Muscle of arm (tissue), 14 donors: ENCODE results near the gene AUNIP. TPM values are rescaled to one million over a fixed set of nuclear protein-coding genes. Genes with fewer than 3 reads are reported as not detected.
A peak's percentile ranks its signal among the peaks of the same experiment; 100 is the strongest.

Experiments
- DNase-seq: peaks from one replicate; pipeline ENCODE4 v3.0.0-alpha.2; 2013
- long read RNA-seq, 11 donors: transcript quantifications; one replicate each; lab custom pipeline, GENCODE V29; 2026
- polyA plus RNA-seq, 12 donors: library from polyadenylated mRNA; unstranded; fragments of 120-200 nt; gene quantifications; one replicate each; pipeline ENCODE4 v1.2.1, GENCODE V29; 2013; ENCODE audit not compliant: insufficient read length in 12 of 12

AUNIP gene, protein sequence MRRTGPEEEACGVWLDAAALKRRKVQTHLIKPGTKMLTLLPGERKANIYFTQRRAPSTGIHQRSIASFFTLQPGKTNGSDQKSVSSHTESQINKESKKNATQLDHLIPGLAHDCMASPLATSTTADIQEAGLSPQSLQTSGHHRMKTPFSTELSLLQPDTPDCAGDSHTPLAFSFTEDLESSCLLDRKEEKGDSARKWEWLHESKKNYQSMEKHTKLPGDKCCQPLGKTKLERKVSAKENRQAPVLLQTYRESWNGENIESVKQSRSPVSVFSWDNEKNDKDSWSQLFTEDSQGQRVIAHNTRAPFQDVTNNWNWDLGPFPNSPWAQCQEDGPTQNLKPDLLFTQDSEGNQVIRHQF
- 1 to 10 TPM in 8 of 12 donors, under 1 TPM in 2, not detected in 2; 0.62 to 2.2 (median 1.4) TPM for polyA plus RNA-seq
- long read RNA-seq, donor 1, partial matches to known transcripts: 36 of 36 reads
- long read RNA-seq, donor 1, other reads (novel, unspliced or antisense): 0 of 36 reads
- long read RNA-seq, donor 2: 0 reads
- long read RNA-seq, donor 3: 0 reads
- long read RNA-seq, donor 4, partial matches to known transcripts: 21 of 22 reads
- long read RNA-seq, donor 4, other reads (novel, unspliced or antisense): 0 of 22 reads
- long read RNA-seq, donor 5, partial matches to known transcripts: 0 of 1 reads
- long read RNA-seq, donor 5, other reads (novel, unspliced or antisense): 0 of 1 reads
- long read RNA-seq, donor 6, partial matches to known transcripts: 0 of 1 reads
- long read RNA-seq, donor 6, other reads (novel, unspliced or antisense): 0 of 1 reads
- long read RNA-seq, donor 7: 0 reads
- long read RNA-seq, donor 8: 0 reads
- long read RNA-seq, donor 9, partial matches to known transcripts: 0 of 9 reads
- long read RNA-seq, donor 9, other reads (novel, unspliced or antisense): 8 of 9 reads
- long read RNA-seq, donor 10: 0 reads
- long read RNA-seq, donor 11, partial matches to known transcripts: 11 of 11 reads
- long read RNA-seq, donor 11, other reads (novel, unspliced or antisense): 0 of 11 reads

DNA sequence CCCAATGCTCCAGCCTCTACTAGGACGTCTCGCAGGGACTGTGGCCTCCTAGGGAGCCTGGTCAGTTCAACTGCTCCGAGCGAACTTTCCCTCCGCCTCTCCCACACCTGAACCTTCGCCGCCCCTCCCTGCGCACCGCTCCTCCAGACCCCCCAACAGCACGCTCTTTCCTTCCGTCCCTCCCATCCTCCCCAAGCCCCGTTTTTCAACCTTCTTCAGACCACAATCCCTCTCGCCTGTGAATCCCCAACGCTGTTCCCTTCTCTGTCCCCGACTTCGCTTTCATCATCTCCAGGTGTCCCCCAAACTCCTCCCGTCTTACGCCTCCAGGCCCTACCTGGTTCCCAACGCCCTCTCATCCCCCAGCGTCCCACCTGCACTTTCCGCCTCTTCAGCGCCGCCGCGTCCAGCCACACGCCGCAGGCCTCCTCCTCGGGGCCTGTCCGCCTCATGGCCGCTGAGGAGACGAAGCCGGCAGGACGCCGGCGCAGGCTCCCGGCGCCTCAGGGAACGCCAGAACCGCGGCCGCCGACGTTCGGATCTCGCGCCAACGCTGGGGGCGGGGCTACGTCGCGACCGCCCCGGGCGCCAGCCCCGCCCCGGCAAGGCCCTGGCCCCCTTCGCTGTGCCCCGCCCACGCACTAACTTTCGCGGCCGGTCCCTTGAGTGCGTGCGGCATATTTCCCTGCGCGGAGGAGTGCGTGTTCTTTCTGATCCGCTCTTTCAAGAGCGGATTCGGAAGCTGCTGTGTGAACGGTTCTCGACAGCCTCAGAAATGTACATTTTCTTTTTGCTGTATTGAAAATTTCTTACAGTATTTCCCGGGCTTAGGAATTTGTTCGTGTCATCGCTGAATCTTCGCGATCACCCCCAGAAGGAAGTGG lies at the start of gene AUNIP:
Gene AUNIP (minus strand): TSS at position 552 of the 884 bp plus-strand sequence. CDS start 100 bp downstream, at position 452.
- peak; percentile 85 for DNase-seq

DNA sequence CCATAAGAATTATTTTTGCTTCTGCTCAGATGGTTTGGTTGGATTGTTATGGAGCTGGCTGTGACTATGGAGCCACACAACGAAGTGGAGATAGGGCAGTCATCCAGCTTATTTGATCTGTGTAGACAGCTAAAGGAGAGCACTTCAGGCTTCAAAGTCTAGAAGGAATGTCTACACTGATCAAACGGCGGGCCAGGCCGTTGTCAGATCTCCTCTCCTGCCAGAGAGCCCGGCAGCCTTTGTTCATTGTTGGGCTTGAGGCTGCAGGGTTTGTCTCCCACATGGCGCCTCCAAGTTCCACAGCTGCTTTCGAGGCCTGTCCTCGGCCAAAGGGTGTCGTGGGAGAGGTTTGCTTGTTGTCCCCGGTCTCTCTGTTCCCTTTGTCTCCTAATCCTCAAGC lies 49.8 kb upstream of the AUNIP start:
- no peak for DNase-seq

DNA sequence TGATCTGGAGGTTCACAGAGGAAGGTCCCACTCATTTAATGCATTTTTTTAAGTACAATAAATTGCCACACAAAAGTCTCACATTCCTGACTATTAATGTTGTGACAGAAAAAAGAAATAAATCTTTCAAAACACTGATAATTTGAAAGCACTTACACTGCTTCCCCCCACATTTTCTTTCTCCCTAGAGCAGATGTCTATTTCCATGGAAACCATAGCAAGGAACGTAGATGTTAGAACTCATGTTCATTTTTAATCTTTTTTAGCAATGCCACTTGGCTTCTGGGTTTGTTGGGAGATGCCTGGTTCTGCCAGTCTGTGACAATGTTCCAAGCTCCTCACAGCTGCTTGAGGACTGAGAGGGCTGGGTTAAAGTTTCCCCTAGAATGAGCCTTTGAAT lies 48.9 kb upstream of the AUNIP start:
- no peak for DNase-seq

GRCh38 chr1:25907601-25908000 lies 48.3 kb upstream of the AUNIP start:
- DNase-seq: no peak

DNA sequence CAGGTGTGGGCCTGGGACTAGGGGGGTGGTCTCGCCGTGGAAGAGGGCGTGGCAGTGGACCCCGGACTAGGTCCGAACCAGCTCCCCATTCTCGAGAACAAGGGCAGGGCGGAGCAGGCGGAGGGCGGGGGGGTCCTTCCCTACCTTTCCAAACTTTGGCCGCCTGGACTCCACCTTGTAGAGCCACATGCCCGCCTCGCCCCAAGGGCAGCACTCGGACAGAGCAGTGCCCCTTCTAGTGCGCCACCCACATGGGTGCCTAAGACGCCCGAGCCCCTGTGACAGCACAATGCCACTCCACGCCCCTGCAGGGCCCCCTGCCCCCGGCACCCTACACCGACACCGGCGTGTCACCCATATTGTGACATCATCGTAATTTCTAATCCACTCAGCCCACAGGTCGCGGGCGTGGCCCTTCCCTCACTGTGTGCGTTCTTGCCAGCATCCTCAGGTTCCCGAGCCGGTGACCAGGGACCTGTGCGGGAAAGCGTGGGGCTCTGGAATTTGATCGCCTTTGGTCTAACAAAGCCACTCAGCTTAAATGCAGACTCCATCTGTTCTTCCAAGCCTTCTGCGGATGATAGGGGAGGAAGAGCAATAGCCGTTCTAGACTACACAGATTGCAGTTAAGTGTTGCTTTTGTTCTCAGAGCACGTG lies 47.5 kb upstream of the AUNIP start:
- DNase-seq: no peak

DNA sequence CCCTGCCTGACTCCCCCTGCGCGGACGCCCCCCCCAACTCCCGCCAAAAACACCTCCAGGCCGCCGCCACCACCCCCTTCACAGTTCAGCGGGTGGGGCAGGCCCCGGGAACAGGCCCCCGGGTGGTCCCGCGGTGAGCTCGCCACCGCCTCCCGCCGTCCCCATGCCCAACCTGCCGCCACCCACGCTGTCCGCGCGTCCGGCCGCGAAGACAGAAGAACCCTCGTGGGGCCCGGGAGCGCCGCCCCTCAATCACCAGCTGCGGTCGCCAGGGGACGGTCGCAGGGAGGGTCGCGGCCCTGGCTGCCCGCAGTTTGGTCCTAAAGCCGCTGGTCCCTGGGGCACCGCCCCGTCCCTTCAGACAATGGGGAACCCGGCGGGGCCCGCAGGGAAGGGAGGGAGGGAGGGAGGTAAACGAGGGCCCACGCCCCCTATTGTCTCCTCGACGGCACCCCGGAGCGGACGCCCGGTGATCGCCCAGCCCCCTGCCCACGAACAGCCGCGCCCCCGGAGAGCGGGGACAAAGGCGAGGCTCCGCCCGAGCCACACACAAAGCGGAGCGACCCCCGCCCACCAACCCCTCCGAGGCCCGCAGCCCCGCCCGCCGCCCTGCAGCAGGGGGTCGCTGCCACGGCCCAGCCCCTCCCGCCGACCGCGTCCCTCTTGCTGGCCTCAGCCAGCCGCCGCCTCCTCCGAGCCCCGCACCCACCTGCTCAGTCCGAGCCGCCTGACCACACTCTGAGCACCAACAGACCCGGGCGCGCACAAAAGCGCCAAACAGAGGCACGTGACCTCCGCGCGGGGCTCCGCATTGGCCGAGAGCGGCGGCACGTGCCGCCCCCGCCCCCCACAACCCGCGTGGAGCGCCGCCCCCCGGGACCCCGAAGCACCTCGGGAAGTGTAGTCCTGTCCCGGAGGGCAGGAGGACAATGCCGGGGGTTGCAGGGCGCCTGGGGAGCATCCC lies 46.7 kb upstream of the AUNIP start, which contains the start of gene STMN1:
Gene STMN1 (minus strand): TSS at position 740 of the 964 bp plus-strand sequence. CDS start 1,743 bp downstream, outside the sequence.
- DNase-seq: peak; percentile 93

DNA sequence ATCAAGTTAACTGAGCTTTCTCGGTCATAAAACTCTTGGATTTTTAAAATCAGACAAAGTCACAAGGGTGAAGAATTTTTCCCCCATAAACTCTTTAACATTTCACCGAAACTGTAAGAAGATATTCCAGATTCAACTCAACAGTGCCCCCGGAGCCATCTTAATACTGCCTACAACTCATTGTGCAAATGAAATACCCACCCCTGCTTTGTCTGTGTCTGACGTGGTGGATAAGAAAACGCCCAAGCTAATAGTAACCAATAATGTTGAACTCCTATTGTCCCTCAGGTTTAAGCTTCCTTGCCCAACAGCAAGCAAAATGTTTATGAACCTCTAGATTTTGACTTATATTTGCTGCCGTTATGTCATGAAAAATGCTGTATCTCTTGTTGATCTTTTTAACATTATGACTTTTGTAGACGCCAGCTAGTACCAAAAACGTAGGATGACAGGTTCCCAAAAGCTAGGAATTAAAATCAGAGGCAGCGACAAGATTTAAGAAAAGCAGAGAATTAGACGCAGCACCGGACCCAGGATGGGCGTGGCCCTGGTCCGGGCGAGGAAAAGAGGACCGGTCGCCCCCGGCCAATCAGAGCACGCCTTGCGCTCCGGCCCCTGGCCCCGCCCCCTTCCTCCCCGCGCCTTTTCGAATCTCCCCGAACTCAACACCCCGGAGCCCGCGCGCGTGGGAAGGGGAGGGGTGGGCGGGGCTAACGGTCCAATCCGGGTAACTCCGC lies 45.9 kb upstream of the AUNIP start:
- peak; percentile 95 for DNase-seq

DNA sequence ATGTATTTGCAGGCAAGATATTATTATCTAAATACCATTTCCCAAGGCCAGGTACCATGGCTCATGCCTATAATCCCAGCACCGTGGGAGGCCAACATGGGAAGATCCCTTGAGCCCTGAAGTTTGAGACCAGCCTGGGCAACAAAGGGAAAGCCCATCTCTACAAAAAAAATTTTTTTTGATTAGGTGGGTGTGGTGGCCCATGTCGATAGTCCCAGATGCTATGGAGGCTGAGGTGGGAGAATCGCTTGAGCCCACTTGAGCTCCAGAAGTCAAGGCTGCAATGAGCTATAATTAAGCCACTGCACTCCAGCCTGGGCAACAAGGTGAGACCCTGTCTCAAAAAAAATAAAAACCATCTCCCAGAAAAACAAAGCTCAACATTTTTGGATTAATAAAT lies 44.7 kb upstream of the AUNIP start:
- DNase-seq: no peak

DNA sequence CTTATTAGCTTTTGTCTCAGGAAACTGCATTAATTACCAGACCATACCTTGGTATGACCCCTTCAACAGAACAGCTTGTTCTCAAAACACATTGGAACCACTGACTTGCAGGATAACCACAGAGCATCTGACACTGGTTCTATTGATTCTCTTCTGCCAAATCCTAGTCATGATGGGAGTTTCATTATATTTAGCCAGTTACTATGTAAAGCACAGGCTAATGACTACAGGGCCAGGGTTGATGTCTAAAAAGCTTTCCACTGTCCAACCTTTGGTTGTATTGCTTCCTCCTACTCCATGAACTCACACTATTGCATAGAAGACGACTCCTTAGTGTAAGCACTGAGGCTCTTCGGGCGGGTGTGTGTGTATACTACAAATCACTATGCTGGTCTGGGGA lies 43.2 kb upstream of the AUNIP start:
- no peak for DNase-seq

GRCh38 chr1:25900219-25900618 lies 41.0 kb upstream of the AUNIP start:
- no peak for DNase-seq

GRCh38 chr1:25899792-25900191 lies 40.5 kb upstream of the AUNIP start:
- DNase-seq: no peak

- no peak for DNase-seq
These were observed 39.2 kb upstream of the AUNIP start for GRCh38 chr1:25898223-25899015.

- no peak for DNase-seq
These were observed 38.5 kb upstream of the AUNIP start for GRCh38 chr1:25897754-25898153.

DNA sequence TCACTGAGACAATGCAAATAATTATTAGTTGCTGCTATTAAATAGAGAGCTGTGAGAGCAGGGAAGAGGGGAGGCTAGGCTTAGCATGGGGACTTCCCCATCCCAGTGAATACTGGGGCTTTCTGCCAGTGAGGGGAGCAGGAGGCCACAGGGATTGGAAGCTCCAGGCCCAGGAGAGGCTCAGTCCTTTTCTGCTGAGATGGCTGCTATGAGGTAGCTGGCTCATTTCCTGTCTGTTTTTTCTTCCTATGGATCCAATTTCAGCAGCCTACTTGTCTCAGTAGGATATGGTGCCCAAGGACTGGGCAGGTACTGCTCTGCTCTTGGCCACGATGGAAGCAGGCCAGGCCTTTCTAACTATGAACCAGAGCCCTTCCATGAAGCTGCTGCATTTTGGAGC lies 37.0 kb upstream of the AUNIP start:
- no peak for DNase-seq

DNA sequence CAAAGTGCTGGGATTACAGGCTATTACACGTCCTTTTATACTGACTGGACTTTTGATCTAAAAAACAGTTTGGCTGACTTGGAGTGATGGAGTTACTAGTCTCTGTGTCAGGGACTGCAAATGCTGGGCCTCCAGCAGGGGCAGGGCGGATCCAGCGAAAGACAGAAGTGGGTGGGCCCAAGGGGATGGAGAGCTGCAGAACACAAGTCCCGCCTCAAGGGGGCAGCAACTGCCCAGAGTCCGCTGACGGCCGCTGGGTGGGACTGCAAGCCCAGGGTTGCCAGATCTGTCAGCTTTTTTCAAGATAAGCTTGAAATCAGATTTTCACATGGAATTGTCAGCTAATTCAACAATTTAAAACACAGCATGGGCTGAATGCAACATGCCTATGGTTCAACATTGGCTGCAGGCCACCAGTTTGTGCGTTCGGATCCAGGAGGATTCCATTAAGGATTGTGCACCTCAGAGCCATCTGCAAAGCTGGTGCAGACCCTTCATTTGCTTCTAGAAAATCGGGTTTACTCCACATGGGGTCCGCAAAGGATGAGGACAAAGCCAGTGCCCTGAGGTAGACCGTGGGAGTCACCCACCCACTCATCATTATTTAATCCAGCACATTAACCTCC lies 36.2 kb upstream of the AUNIP start:
- peak; percentile 97 for DNase-seq

DNA sequence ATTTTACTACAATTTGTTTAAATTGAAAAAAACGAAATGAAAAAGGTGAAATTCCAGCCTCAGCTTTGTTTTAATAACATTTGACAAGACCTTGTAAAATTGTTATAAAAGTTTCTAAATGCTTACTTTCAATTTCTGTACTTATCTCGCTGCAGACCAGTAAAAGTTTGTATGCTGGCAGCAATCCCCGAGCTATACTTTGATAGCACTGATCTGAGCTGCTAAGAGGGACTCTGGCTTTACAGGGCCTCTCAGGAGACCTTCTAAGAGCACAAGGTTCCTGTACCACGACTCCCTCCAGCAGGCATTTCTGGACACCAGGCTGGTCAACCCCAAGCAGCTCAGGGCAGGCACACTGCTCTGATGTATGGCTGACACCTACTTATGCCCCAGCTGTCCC lies 33.9 kb upstream of the AUNIP start:
- DNase-seq: no peak

- no peak for DNase-seq
These were observed 32.3 kb upstream of the AUNIP start for GRCh38 chr1:25891606-25892005.
